Measurements from ENCODE around the gene KLK13. TPM values are rescaled to one million over a fixed set of nuclear protein-coding genes. Genes with fewer than 3 reads are reported as not detected.

The KLK13 gene
- total RNA-seq, 1 donor from 2014 or later: 0.56 TPM

DNA sequence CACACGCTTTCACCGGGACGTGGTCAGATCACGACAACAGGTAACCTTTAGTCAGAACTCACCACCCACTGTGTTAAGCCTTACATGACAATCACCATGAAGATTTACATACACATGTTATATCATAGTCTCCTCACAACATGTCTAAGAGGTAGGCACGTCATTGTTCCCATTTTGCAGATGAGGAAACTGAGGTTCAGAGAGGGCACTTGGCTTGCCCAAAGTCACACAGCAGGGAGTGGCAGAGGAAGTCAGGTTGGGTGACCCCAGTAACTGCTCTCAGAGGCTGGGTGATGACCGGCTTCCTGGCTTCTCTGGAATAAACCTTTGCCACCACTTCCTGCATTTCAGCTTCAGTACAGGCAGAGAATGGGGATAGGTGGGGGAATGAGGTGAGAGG is 50.6 kb downstream of the KLK13 start:
- H3K36me3 ChIP-seq: no peaks in the 10 kb centered on the region
- H3K4me1 ChIP-seq: peaks cover 12% of the 10 kb centered on the region
- DNase-seq (no peak), ATAC-seq (no peak)
- no peak overlapping the region for H3K4me3 ChIP-seq
- TF ChIP-seq, protein P1, sequence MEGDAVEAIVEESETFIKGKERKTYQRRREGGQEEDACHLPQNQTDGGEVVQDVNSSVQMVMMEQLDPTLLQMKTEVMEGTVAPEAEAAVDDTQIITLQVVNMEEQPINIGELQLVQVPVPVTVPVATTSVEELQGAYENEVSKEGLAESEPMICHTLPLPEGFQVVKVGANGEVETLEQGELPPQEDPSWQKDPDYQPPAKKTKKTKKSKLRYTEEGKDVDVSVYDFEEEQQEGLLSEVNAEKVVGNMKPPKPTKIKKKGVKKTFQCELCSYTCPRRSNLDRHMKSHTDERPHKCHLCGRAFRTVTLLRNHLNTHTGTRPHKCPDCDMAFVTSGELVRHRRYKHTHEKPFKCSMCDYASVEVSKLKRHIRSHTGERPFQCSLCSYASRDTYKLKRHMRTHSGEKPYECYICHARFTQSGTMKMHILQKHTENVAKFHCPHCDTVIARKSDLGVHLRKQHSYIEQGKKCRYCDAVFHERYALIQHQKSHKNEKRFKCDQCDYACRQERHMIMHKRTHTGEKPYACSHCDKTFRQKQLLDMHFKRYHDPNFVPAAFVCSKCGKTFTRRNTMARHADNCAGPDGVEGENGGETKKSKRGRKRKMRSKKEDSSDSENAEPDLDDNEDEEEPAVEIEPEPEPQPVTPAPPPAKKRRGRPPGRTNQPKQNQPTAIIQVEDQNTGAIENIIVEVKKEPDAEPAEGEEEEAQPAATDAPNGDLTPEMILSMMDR (IDR thresholded peaks at IDR 0.05): no peak
- H3K27me3 ChIP-seq (ENCODE audit: low read depth): peaks cover 70% of the 10 kb centered on the region
- no peaks in the 10 kb centered on the region for H3K9me3 ChIP-seq
- H3K27ac ChIP-seq: no peak overlapping the region
- intact Hi-C loops (cut with DNase I): no loop called here

DNA sequence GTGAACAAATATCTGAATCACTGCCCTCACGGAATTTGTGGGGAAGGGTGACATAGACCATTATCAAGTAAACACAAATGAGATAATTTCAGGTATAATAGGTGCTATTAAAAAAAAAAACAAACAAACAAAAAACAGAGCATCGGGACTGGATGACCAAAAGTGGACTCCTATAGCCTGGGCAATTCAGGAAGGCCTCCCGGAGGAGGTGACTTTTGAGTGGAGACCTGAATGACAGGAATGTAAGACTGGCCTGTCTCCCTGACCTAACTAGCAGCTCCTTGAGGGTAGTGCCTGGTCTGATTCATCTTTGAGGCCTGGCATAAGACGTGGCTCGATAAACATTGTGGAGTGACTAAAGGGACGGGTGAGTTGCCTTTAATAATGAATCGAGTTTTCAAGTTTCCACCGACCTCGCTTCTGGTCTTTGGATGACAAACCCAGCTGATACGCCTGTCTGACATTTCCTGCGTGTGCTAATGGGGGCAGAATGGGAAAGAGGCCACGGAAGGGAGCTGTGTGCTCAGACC is 52.2 kb downstream of the KLK13 start:
- peaks cover 56% of the 10 kb centered on the region for H3K27me3 ChIP-seq (ENCODE audit: low read depth)
- no peak overlapping the region for H3K27ac ChIP-seq
- H3K4me1 ChIP-seq: peaks cover 5% of the 10 kb centered on the region
- H3K9me3 ChIP-seq: no peaks in the 10 kb centered on the region
- ATAC-seq (no peak), DNase-seq (no peak)
- H3K4me3 ChIP-seq: no peak overlapping the region
- intact Hi-C loops (cut with DNase I): no loop called here
- TF ChIP-seq, protein P1 (IDR thresholded peaks at IDR 0.05): no peak
- H3K36me3 ChIP-seq: no peaks in the 10 kb centered on the region

DNA sequence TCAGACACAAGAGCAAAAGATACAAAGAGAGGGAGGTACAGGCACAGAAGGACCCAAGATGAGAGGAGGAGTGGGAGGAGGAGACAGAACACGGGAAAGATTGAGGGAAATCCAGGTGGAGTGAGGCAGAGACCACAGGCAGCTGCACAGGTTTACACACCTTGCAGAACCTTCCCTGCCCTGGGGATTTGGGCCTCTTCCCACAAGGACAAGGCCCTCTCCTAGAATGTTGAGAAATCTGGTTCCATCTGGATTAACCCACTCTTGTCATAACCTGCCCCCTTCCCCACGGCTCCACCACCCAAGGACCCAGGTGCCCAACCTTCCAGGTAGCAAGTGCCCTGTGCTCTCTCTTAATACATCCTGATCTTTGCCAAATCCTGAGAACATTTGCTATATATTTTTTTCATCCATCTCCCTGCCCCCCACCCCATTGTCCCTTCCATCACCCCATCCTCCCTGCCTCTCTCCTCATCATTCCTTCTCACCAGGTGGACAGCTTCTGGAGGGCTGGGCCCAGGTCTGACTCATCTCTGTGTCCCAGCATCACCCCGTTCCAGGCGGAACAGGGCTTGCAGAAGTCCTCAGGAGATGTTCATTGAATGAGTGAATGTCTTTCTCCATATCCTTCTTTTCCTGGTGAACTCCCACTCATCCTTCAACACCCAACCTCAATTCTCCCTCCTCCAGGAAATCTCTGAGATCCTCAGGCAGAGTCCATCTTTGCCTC is 54.7 kb downstream of the KLK13 start:
- Histone ChIP-seq H3K9me3 (no peaks in the 10 kb centered on the region), H3K27ac (no peak overlapping the region), H3K4me1 (no peaks in the 10 kb centered on the region), H3K36me3 (no peaks in the 10 kb centered on the region), H3K27me3 (ENCODE audit: low read depth) (peaks cover 38% of the 10 kb centered on the region), H3K4me3 (no peak overlapping the region)
- TF ChIP-seq, protein P1 (IDR thresholded peaks at IDR 0.05): no peak
- ATAC-seq (no peak), DNase-seq (no peak)
- intact Hi-C loops (cut with DNase I): no loop called here

DNA sequence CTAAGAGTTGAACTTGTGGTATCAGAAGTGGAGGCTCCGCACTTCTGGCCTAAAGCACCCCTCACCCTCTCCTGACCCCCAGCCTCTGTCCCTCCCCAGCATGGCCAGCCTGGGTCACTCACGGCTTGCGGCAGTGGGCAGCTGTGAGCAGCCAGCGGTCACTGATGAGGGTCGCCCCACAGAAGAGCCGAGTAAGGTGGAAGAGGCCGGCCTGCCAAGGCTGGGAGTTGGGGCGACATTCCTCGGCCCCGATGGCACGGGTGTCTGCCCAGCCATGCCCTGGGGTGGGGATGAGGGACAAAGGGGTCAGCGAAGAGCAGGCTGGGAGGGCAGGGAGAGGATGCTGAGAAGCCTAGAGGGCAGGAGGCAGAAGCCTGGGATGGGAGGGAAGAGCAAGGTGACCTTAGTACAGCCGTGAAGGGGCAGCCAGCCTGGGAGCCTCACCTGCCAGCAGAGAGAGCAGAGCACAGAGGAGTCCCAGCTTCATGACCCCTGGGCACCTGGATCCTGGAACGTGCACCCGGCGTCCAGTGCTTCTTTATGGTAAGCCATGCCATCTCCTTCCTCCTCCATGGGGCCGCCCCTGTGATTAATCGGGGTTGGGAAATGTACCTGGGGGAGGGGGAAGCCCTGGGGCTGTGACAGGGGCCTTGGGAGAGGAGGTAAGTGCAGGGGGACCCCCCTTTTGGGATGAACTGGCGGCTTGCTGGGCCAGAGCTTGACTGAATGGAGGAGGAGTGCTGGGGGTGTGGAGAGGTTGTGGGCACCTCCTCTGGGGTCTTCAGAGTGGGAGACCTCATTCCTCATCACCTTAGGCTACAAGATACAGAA is 55.6 kb downstream of the KLK13 start:
- TF ChIP-seq, protein P1 (IDR thresholded peaks at IDR 0.05): no peak
- H3K9me3 ChIP-seq: no peaks in the 10 kb centered on the region
- peaks cover 39% of the 10 kb centered on the region for H3K27me3 ChIP-seq (ENCODE audit: low read depth)
- no peaks in the 10 kb centered on the region for H3K4me1 ChIP-seq
- no peak overlapping the region for H3K4me3 ChIP-seq
- intact Hi-C loops (cut with DNase I): no loop called here
- no peaks in the 10 kb centered on the region for H3K36me3 ChIP-seq
- no peak overlapping the region for H3K27ac ChIP-seq
- DNase-seq (no peak), ATAC-seq (no peak)

DNA sequence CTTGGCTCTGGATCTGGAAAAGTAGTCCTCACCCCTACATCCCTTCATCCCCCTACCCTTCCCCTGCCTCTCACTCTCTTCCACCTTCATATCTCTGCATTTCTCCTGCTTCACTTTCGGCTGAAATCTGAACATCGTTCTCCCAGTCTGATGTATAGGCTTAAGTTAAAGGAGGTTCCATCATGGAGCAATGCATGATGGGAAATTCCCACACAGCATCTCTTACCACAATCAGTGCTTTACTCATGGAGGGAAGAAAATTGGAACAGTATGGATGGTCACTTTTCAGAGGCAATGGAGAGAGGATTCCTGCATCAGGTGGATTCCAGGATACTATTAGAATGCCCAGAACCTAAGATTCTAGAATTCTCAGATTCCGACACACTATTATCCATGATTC is 57.4 kb downstream of the KLK13 start:
- Histone ChIP-seq H3K27ac (no peak overlapping the region), H3K27me3 (ENCODE audit: low read depth) (peaks cover 34% of the 10 kb centered on the region), H3K4me3 (no peak overlapping the region), H3K4me1 (no peaks in the 10 kb centered on the region), H3K9me3 (no peaks in the 10 kb centered on the region), H3K36me3 (no peaks in the 10 kb centered on the region)
- TF ChIP-seq, protein P1 (IDR thresholded peaks at IDR 0.05): no peak
- DNase-seq (no peak), ATAC-seq (no peak)
- intact Hi-C loops (cut with DNase I): no loop called here
